ENCODE results near the gene OSBPL9.

DNA sequence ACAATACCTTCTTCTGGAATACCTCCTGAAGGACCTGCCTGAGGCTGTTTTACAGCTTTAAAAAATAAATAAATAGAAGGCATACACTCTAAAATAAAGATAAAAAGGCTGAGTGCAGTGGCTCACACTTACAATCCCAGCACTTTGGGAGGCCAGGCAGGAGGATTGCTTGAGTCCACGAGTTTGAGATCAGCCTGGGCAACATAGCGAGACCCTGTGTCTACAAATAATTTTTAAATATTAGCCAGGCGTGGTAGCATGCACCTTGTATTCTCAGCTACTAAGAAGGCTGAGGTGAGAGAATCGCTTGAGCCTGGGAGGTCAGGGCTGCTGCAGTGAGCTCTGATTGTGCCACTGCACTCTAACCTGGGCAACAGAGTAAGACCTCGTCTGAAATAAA is 75.0 kb downstream of the OSBPL9 start:
- TF ChIP-seq, protein P1, sequence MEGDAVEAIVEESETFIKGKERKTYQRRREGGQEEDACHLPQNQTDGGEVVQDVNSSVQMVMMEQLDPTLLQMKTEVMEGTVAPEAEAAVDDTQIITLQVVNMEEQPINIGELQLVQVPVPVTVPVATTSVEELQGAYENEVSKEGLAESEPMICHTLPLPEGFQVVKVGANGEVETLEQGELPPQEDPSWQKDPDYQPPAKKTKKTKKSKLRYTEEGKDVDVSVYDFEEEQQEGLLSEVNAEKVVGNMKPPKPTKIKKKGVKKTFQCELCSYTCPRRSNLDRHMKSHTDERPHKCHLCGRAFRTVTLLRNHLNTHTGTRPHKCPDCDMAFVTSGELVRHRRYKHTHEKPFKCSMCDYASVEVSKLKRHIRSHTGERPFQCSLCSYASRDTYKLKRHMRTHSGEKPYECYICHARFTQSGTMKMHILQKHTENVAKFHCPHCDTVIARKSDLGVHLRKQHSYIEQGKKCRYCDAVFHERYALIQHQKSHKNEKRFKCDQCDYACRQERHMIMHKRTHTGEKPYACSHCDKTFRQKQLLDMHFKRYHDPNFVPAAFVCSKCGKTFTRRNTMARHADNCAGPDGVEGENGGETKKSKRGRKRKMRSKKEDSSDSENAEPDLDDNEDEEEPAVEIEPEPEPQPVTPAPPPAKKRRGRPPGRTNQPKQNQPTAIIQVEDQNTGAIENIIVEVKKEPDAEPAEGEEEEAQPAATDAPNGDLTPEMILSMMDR (conservative IDR thresholded peaks at IDR 0.05), result no peak
- TF ChIP-seq EZH2 (IDR thresholded peaks at IDR 0.05; ENCODE audit: low read depth), result no peak
